NT2/D1 (cell line): ENCODE measurements around the gene FNIP1.

Experiments used
- SUZ12 ChIP-seq: IDR thresholded peaks from 2 replicates; pipeline ENCODE4 v1.6.1; 2011; ENCODE audit not compliant: insufficient read length, insufficient read depth; ENCODE audit errors: extremely low read depth
- ZNF274 ChIP-seq: IDR thresholded peaks from 2 replicates; pipeline ENCODE4 v1.6.1; 2011; ENCODE audit warnings: mild to moderate bottlenecking, low read depth, low read length

- TF ChIP-seq SUZ12 (no peak), ZNF274 (no peak)
Measured at GRCh38 chr5:131641494-131641893, 155.3 kb downstream of the FNIP1 start.
